K562 (cell line): Measurements from ENCODE around the gene CYTH1. TPM values are rescaled to one million over a fixed set of nuclear protein-coding genes. Genes with fewer than 3 reads are reported as not detected.

Experiments
- ATAC-seq: fragments of 200-7000 bp; cut with Tn5 transposase; 3 replicates; pipeline ENCODE4 v1.9.1; 2020; ENCODE audit warnings: moderate library complexity
- BruUV-seq: library from RNA; stranded (reverse); fragments of 400-500 nt; replicated peaks from 2 replicates; lab custom pipeline; 2021; lab: Mats Ljungman, UMichigan
- CTCF ChIA-PET: fragments of 300-600 bp; formaldehyde crosslinking; extraction: SDS; loops from one replicate; lab custom pipeline; 2021; ENCODE audit warnings: low intra/inter-chr PET ratio; lab: Yijun Ruan, JAX
- POLR2A ChIA-PET: fragments of 300-600, 350-650 bp; sonication (Branson Sonifier 250); formaldehyde crosslinking; extraction: SDS; loops from one replicate; lab custom pipeline; 2021; ENCODE audit warnings: antibody characterized with exemption, inconsistent platforms; lab: Yijun Ruan, JAX
- DNase-seq, 4 experiments: peaks; one replicate each; pipeline versions ENCODE4 v3.0.0 to v3.0.0-alpha.2; 2011 to 2018; ENCODE audit warnings: low spot score in 3 of 4, mixed read lengths in 3 of 4; ENCODE audit errors: extremely low read depth in 1 of 4
- FAIRE-seq: peaks from 2 replicates; lab custom pipeline; 2011; peaks lifted over from hg19 to GRCh38; lab: Jason Lieb, UNC
- H2AFZ ChIP-seq: 2 replicates; pipeline ENCODE4 v1.6.0; 2011; ENCODE audit warnings: low read depth, low read length, control low read depth, inconsistent platforms
- H3K27ac ChIP-seq: fragments of 200-600 bp; 3 replicates; pipeline ENCODE4 v1.8.0; 2011; ENCODE audit warnings: low read depth, mild to moderate bottlenecking, control low read depth, inconsistent platforms, low read length, moderate library complexity, mixed read lengths; ENCODE audit errors: extremely low read depth
- H3K27me3 ChIP-seq, 2 experiments: fragments of 300-600 bp in 1 of 2; 2 replicates in 1 of 2; 3 replicates in 1 of 2; pipeline versions ENCODE4 v1.6.0 to v1.8.0; 2011; ENCODE audit warnings: inconsistent platforms in 2 of 2, low read length in 2 of 2, mild to moderate bottlenecking in 1 of 2, mixed read lengths in 1 of 2, moderate library complexity in 1 of 2; ENCODE audit not compliant: control insufficient read depth in 2 of 2, insufficient read depth in 2 of 2
- H3K36me3 ChIP-seq: fragments of 300-600 bp; 3 replicates; pipeline ENCODE4 v1.8.0; 2011; ENCODE audit warnings: mild to moderate bottlenecking, low read length, inconsistent platforms; ENCODE audit not compliant: control insufficient read depth, insufficient read depth
- H3K4me1 ChIP-seq, 2 experiments: fragments of 200-600 bp in 1 of 2; replicated peaks in 1 of 2; 2 replicates in 1 of 2; 3 replicates in 1 of 2; pipeline versions ENCODE4 v1.5.1 to v1.8.0; 2011; ENCODE audit warnings: inconsistent platforms in 2 of 2, low read length in 2 of 2, mild to moderate bottlenecking in 1 of 2, mixed read lengths in 1 of 2, moderate library complexity in 1 of 2; ENCODE audit not compliant: control insufficient read depth in 2 of 2, insufficient read depth in 2 of 2
- H3K4me2 ChIP-seq: 2 replicates; pipeline ENCODE4 v1.6.1; 2011; ENCODE audit warnings: low read length, control low read depth, inconsistent platforms, mixed read lengths; ENCODE audit not compliant: insufficient read depth
- H3K4me3 ChIP-seq: fragments of 200-600 bp; sonication (generic), shearing (Covaris generic); 2 replicates; pipeline ENCODE4 v1.5.1; 2016; ENCODE audit warnings: control low read depth, inconsistent platforms
- H3K79me2 ChIP-seq: fragments of 200-600 bp; 3 replicates; pipeline ENCODE4 v1.8.0; 2011; ENCODE audit warnings: low read length, inconsistent platforms; ENCODE audit not compliant: control insufficient read depth, insufficient read depth
- H3K9ac ChIP-seq, 2 experiments: 2 replicates each; pipeline versions ENCODE4 v1.6.0 to v1.6.1; 2011; ENCODE audit warnings: low read depth in 2 of 2, low read length in 2 of 2, control low read depth in 1 of 2, inconsistent platforms in 1 of 2, mild to moderate bottlenecking in 1 of 2, mixed read lengths in 1 of 2; ENCODE audit not compliant: insufficient read depth in 1 of 2
- H3K9me1 ChIP-seq: one replicate; pipeline ENCODE4 v1.6.0; 2011; ENCODE audit warnings: inconsistent platforms, mild to moderate bottlenecking, low read length, moderate library complexity; ENCODE audit not compliant: control insufficient read depth, insufficient read depth
- H3K9me3 ChIP-seq: replicated peaks from 2 replicates; pipeline ENCODE4 v1.5.1; 2011; ENCODE audit warnings: low read depth, low read length, inconsistent platforms; ENCODE audit not compliant: control insufficient read depth, insufficient read depth
- H4K20me1 ChIP-seq: replicated peaks from 2 replicates; pipeline ENCODE4 v1.6.1; 2011; ENCODE audit warnings: low read length, inconsistent platforms, mixed read lengths; ENCODE audit not compliant: control insufficient read depth, insufficient read depth
- BCOR ChIP-seq: fragments of 450-650 bp; IDR thresholded peaks from 2 replicates; pipeline ENCODE4 v1.6.1; 2016
- CGGBP1 ChIP-seq: fragments of 250-450 bp; sonication (Bioruptor Pico); IDR thresholded peaks from 2 replicates; pipeline ENCODE4 v1.9.0; 2021; ENCODE audit warnings: mild to moderate bottlenecking
- CTBP1 ChIP-seq: fragments of 450-650 bp; IDR thresholded peaks from 2 replicates; pipeline ENCODE4 v1.6.1; 2016; ENCODE audit warnings: borderline replicate concordance
- E2F5 ChIP-seq: sonication (generic); formaldehyde crosslinking; IDR thresholded peaks from 2 replicates; pipeline ENCODE4 v1.8.0; 2022; ENCODE audit warnings: mild to moderate bottlenecking, missing genetic modification reagents
- EZH2 ChIP-seq: IDR thresholded peaks from 2 replicates; pipeline ENCODE4 v1.6.1; 2012; ENCODE audit warnings: low read depth, mild to moderate bottlenecking, inconsistent platforms, low read length, borderline replicate concordance
- HDGF ChIP-seq: fragments of 450-650 bp; IDR thresholded peaks from 2 replicates; pipeline ENCODE4 v1.6.1; 2016
- SUPT5H ChIP-seq: fragments of 450-650 bp; IDR thresholded peaks from 2 replicates; pipeline ENCODE4 v1.6.1; 2016
- TAF15 ChIP-seq: fragments of 200-400 bp; formaldehyde crosslinking; IDR thresholded peaks from 2 replicates; pipeline ENCODE4 v1.6.1; 2017; ENCODE audit warnings: mild to moderate bottlenecking, low read depth, low read length, moderate library complexity
- USF1 ChIP-seq: sonication (generic); formaldehyde crosslinking; IDR thresholded peaks from 2 replicates; pipeline ENCODE4 v1.9.0; 2022; ENCODE audit warnings: mild to moderate bottlenecking, missing genetic modification reagents
- ZBTB49 ChIP-seq: sonication (generic); formaldehyde crosslinking; IDR thresholded peaks from 2 replicates; pipeline ENCODE4 v1.8.0; 2022; ENCODE audit warnings: missing genetic modification reagents, mild to moderate bottlenecking, borderline replicate concordance
- ZFP30 ChIP-seq: fragments of 250-450 bp; sonication (Bioruptor Pico); IDR thresholded peaks from 2 replicates; pipeline ENCODE4 v1.8.0; 2022; ENCODE audit warnings: moderate library complexity, mild to moderate bottlenecking, inconsistent platforms, borderline replicate concordance
- ZNF384 ChIP-seq: IDR thresholded peaks from 2 replicates; pipeline ENCODE4 v1.6.1; 2012; ENCODE audit warnings: low read depth, low read length, improper control_type of control experiment
- WGBS: fragments of 100-300 bp; shearing (Covaris generic); methylation state at CpG from one replicate; pipeline ENCODE4 v1.1.6; 2016; ENCODE audit warnings: low coverage, mixed read lengths; ENCODE audit not compliant: insufficient coverage; ENCODE audit errors: missing lambda C conversion rate; 5-methylcytosine and 5-hydroxymethylcytosine counted together
- in situ Hi-C: fragments of 300-500 bp; cut with MboI; formaldehyde crosslinking; loops from 4 replicates; pipeline ENCODE4 v1.15.0; 2018; ENCODE audit warnings: inconsistent platforms, mixed read lengths
- intact Hi-C: fragments of 100-400 bp; cut with micrococcal nuclease; formaldehyde crosslinking; loops from 2 replicates; pipeline ENCODE4 v1.14.2; 2022
- polyA plus RNA-seq, 8 experiments: library from polyadenylated mRNA; depleted of rRNA in 4 of 8; stranded (reverse) in 5 of 8; unstranded in 3 of 8; fragments of >200 nt; fragmentation: Nextera tagmentation in 2 of 8; fragmentation: Illumina TruSeq in 1 of 8; extraction: Ambion mirVana in 2 of 8; extraction: Trizol in 1 of 8; gene quantifications; 2 replicates each; pipeline versions ENCODE4 v1.2.1 to v1.2.3, GENCODE V29; 2011 to 2014; ENCODE audit warnings: inconsistent platforms in 1 of 8, missing spikeins in 1 of 8
- total RNA-seq, 7 experiments: library from RNA; depleted of rRNA in 6 of 7; stranded (reverse); fragments of >200 nt in 6 of 7; fragmentation: Illumina TruSeq in 2 of 7; extraction: Trizol in 2 of 7; gene quantifications; 2 replicates each; pipeline versions ENCODE4 v1.2.1 to v1.2.3, GENCODE V29; 2011 to 2021; ENCODE audit warnings: low replicate concordance in 1 of 7

CYTH1 gene
- total and polyA plus RNA-seq, 9 of the 15 experiments (the other 6 are each of a cell fraction or from before 2014, with no cell fraction given): 0.52 to 27.7 (median 16.8) TPM

- 31% methylated on average over 8 of the region's 8 CpGs for WGBS
- Histone ChIP-seq H3K9ac (no peak overlapping the region; a peak in 1 of 4 replicates), H2AFZ (peak overlapping the region; percentile 7; the same call in 1 of the 2 replicates), H4K20me1 (peaks cover 6% of the 10 kb centered on the region), H3K79me2 (peaks cover 55% of the 10 kb centered on the region), H3K4me1 (peaks cover 13 to 32% of the 10 kb centered on the region in 2 experiments), H3K4me3 (no peak overlapping the region), H3K9me1 (no peaks in the 10 kb centered on the region), H3K9me3 (no peaks in the 10 kb centered on the region), H3K4me2 (peak overlapping the region; percentile 42), H3K27me3 (no peaks in the 10 kb centered on the region), H3K36me3 (no peaks in the 10 kb centered on the region), H3K27ac (peak overlapping the region; percentile 52; the same call in 2 of the 3 replicates)
- peak in 2 of 4 experiments; percentile 39 to 67 for DNase-seq
- CTCF ChIA-PET: no interaction called here
- peak; percentile 78 for FAIRE-seq
- peak; percentile 85 for ATAC-seq
- intact Hi-C loops (loop anchor here (5.0 kb wide), 1 partner anchor 33 kb away; the partner anchor contains the start of gene CYTH1), in situ Hi-C loops (no loop called here)
- BruUV-seq: no TSS peak
- POLR2A ChIA-PET: interaction anchor here (0.5 kb wide), 1 partner anchor 790 kb away, joined by 4 read pairs; the partner anchor contains the start of gene TNRC6C
- TF ChIP-seq E2F5 (CRISPR knock-in tag) (no peak), EZH2 (no peak), TAF15 (no peak), CTBP1 (peak; percentile 85), ZBTB49 (CRISPR knock-in tag) (no peak), SUPT5H (no peak), HDGF (no peak), ZFP30 (CRISPR knock-in tag) (no peak), USF1 (CRISPR knock-in tag) (peak; percentile 82), BCOR (no peak), CGGBP1 (no peak), ZNF384 (no peak)
These were observed 33.2 kb downstream of the CYTH1 start for GRCh38 chr17:78748730-78749317.
